Measurements from ENCODE around the gene PPCS. TPM values are rescaled to one million over a fixed set of nuclear protein-coding genes. Genes with fewer than 3 reads are reported as not detected.

PPCS gene
- total RNA-seq, 1 donor from 2014 or later, result 32.6 TPM

DNA sequence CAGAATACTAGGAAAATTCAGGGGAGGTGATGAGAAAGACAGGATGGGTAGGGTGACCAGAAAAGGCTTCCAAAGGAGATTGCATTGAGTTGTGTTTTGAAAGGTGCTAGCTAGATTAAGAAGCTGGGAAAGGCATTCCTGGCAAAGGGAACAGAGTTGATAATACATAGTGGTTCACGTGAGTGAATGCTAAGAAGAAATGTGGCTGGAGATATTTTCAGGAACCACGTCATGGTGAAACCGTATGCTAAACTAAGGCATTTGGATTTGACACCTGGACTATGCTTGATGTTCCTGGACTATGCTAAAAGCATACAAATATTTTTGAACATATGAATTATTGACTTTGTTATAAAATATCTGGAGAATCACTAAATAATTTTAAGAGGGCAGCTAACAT, 21.4 kb downstream of the PPCS start:
- Mint-ChIP-seq H3K9me3 (no peaks in the 10 kb centered on the region), H3K36me3 (ENCODE audit: low read depth) (peaks cover 2% of the 10 kb centered on the region), H3K27ac (ENCODE audit: unreplicated experiment) (no peak overlapping the region), H3K4me1 (peaks cover 5% of the 10 kb centered on the region), H3K27me3 (ENCODE audit: low read depth) (no peaks in the 10 kb centered on the region), H3K4me3 (no peak overlapping the region)
- no peak for DNase-seq (ENCODE audit: low read depth, low spot score)
- TF ChIP-seq, protein P1, sequence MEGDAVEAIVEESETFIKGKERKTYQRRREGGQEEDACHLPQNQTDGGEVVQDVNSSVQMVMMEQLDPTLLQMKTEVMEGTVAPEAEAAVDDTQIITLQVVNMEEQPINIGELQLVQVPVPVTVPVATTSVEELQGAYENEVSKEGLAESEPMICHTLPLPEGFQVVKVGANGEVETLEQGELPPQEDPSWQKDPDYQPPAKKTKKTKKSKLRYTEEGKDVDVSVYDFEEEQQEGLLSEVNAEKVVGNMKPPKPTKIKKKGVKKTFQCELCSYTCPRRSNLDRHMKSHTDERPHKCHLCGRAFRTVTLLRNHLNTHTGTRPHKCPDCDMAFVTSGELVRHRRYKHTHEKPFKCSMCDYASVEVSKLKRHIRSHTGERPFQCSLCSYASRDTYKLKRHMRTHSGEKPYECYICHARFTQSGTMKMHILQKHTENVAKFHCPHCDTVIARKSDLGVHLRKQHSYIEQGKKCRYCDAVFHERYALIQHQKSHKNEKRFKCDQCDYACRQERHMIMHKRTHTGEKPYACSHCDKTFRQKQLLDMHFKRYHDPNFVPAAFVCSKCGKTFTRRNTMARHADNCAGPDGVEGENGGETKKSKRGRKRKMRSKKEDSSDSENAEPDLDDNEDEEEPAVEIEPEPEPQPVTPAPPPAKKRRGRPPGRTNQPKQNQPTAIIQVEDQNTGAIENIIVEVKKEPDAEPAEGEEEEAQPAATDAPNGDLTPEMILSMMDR (conservative IDR thresholded peaks at IDR 0.05), result no peak

DNA sequence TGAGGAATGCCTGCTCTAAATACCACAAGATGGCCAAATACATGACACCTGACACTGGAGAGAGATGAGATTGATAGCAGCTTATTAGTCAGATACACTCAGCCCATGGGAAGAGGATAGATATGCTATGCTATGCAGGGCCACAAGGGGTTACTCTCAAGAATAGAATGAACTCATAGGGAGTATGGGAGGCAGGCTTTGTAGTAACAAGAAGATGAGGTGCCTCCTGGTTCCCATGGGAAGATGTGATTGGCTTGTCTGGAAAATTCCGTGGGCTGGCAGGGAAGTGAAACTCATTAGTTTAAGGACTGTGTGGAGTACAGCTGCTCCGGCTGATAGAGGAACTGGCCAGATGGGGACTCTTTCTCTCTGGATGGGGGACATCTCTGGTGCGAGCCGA, 23.3 kb downstream of the PPCS start:
- Mint-ChIP-seq H3K36me3 (ENCODE audit: low read depth) (peaks cover 2% of the 10 kb centered on the region), H3K9me3 (no peaks in the 10 kb centered on the region), H3K4me3 (no peak overlapping the region), H3K27me3 (ENCODE audit: low read depth) (no peaks in the 10 kb centered on the region), H3K27ac (ENCODE audit: unreplicated experiment) (no peak overlapping the region), H3K4me1 (peaks cover 5% of the 10 kb centered on the region)
- DNase-seq (ENCODE audit: low read depth, low spot score), result no peak
- TF ChIP-seq, protein P1 (conservative IDR thresholded peaks at IDR 0.05), result peak; percentile 35

DNA sequence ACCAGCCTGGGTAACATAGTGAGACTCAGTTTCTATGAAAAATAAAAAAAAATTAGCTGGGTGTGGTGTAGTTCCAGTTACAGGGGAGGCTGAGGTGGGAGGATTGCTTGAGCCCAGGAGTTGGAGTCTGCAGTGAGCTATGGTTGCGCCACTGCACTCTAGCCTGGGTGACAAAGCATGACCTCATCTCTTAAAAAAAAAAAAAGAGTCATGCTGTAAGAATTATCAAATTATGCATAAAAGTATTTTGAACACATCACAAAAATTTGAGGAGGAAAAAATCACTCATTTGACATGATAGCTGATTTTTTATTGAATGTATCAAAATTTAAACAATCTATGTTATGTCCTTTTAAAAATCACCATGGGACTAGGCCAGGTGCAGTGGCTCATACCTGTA, 24.6 kb downstream of the PPCS start:
- Mint-ChIP-seq H3K27me3 (ENCODE audit: low read depth) (no peaks in the 10 kb centered on the region), H3K4me3 (no peak overlapping the region), H3K27ac (ENCODE audit: unreplicated experiment) (no peak overlapping the region)

DNA sequence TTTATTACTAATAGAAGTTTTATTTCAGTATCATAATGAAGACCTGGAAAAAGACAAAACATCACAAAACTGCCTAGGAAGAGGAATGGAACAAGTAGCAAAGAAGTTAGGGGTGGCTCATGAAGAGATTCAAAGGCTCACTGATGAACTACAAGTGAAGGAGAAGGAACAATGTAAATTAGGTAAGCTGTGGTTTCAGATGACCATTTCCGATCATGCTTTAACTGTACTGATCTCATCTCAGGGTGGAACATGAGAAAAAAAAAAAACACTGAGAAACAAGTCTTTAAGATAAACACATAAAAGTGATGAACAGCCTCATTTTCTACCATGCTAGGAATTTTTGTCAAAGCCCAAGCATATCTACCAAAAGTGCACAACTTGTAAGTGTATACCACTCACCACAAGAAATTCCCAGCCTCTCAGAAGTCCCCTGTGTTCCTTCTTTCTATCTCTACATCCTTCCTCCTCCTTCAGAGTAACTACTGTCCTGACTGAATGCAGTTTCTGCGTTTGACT, 26.4 kb downstream of the PPCS start:
- TF ChIP-seq, protein P1 (conservative IDR thresholded peaks at IDR 0.05), result no peak
- H3K4me3 Mint-ChIP-seq, result no peak overlapping the region
- peaks cover 5% of the 10 kb centered on the region for H3K4me1 Mint-ChIP-seq
- H3K27me3 Mint-ChIP-seq (ENCODE audit: low read depth), result no peaks in the 10 kb centered on the region
- peaks cover 4% of the 10 kb centered on the region for H3K36me3 Mint-ChIP-seq (ENCODE audit: low read depth)
- H3K9me3 Mint-ChIP-seq, result no peaks in the 10 kb centered on the region
- H3K27ac Mint-ChIP-seq (ENCODE audit: unreplicated experiment), result no peak overlapping the region
- DNase-seq (ENCODE audit: low read depth, low spot score), result no peak

More for the DNA sequence above, 24.6 kb downstream of the PPCS start:
- DNase-seq (ENCODE audit: low read depth, low spot score), result no peak
- Mint-ChIP-seq H3K36me3 (ENCODE audit: low read depth) (peaks cover 4% of the 10 kb centered on the region), H3K9me3 (no peaks in the 10 kb centered on the region), H3K4me1 (peaks cover 5% of the 10 kb centered on the region)
- TF ChIP-seq, protein P1 (conservative IDR thresholded peaks at IDR 0.05), result no peak

DNA sequence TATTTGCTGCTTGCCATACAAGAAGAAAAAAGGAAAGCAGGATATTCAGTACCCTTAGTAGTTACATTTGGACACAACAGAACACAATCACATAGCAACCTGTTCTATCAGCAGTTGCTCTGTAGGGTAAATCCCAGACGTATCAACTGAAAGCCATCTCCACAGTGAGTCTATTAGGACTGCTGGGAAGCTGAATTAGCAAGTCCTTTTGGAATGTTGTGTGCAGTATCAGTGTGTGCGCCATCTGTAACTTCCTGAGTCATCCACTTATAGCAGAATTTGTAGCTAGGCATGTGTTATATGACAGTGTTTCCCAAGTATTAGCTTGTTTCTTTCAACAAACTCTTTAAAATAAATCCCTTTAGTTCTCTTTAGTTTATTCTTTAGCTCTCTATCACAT, 28.0 kb downstream of the PPCS start:
- peaks cover 5% of the 10 kb centered on the region for H3K4me1 Mint-ChIP-seq
- no peak overlapping the region for H3K4me3 Mint-ChIP-seq
- TF ChIP-seq, protein P1 (conservative IDR thresholded peaks at IDR 0.05), result no peak
- H3K9me3 Mint-ChIP-seq, result no peaks in the 10 kb centered on the region
- H3K27ac Mint-ChIP-seq (ENCODE audit: unreplicated experiment), result no peak overlapping the region
- H3K27me3 Mint-ChIP-seq (ENCODE audit: low read depth), result no peaks in the 10 kb centered on the region
- no peak for DNase-seq (ENCODE audit: low read depth, low spot score)
- H3K36me3 Mint-ChIP-seq (ENCODE audit: low read depth), result peaks cover 4% of the 10 kb centered on the region

All from neural crest cell (in vitro differentiated cells).